GM12892 (cell line): ENCODE data around the gene CAMTA1.

Experiments used
- DNase-seq: peaks from one replicate; pipeline ENCODE4 v3.0.0; 2011; ENCODE audit not compliant: insufficient read length
- FAIRE-seq: peaks from 2 replicates; lab custom pipeline; 2011; peaks lifted over from hg19 to GRCh38; lab: Jason Lieb, UNC
- POLR2A ChIP-seq: IDR thresholded peaks from 2 replicates; pipeline ENCODE4 v1.6.1; 2011; ENCODE audit warnings: low read depth, low read length, control low read depth
- POLR2AphosphoS5 ChIP-seq: IDR thresholded peaks from 2 replicates; pipeline ENCODE4 v1.6.1; 2011; ENCODE audit warnings: low read depth, low read length, control low read depth
- TAF1 ChIP-seq: IDR thresholded peaks from 2 replicates; pipeline ENCODE4 v1.6.1; 2011; ENCODE audit warnings: low read depth, mild to moderate bottlenecking, control low read depth, low read length, borderline replicate concordance

The CAMTA1 gene

DNA sequence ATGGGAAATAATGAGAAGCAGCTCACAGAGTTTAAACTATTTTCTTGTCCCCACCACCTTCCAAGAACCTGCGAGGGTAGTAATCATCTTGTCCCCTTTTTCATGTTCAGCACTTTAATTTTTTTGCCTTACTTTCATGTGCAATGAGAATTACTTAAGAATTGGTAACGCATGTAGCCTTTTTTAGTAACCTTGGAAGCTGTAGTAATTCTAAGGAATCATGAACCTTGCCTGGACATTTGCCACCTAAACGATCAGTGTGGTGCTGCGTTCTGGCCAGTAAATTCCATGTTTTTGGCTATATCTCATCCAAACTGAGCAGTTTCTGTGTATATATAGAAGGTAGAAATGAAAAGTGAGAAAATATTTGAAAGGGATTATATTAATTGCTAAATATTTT lies 981.9 kb downstream of the CAMTA1 start:
- TF ChIP-seq POLR2A (no peak), POLR2AphosphoS5 (no peak), TAF1 (no peak)
- DNase-seq = no peak
- FAIRE-seq = no peak

DNA sequence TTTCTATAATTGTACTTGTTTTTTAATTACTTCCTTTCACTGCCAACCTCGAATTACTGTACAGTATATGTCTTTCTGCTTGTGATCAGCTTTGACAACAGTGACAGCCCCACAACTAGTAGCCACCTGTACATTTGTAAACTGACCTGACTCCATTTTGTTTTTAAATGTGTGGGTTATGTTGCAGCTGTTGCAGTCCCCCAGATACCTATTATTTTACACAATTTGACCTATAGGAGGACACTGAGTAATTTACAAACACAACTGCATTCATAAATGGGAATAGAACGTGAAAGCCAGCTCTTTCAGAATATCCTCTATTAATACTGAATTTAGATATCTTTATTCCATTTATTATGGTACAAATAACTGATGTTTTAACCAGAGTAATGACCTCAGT lies 983.3 kb downstream of the CAMTA1 start:
- TF ChIP-seq POLR2A (no peak), TAF1 (no peak), POLR2AphosphoS5 (no peak)
- DNase-seq = no peak
- no peak for FAIRE-seq

DNA sequence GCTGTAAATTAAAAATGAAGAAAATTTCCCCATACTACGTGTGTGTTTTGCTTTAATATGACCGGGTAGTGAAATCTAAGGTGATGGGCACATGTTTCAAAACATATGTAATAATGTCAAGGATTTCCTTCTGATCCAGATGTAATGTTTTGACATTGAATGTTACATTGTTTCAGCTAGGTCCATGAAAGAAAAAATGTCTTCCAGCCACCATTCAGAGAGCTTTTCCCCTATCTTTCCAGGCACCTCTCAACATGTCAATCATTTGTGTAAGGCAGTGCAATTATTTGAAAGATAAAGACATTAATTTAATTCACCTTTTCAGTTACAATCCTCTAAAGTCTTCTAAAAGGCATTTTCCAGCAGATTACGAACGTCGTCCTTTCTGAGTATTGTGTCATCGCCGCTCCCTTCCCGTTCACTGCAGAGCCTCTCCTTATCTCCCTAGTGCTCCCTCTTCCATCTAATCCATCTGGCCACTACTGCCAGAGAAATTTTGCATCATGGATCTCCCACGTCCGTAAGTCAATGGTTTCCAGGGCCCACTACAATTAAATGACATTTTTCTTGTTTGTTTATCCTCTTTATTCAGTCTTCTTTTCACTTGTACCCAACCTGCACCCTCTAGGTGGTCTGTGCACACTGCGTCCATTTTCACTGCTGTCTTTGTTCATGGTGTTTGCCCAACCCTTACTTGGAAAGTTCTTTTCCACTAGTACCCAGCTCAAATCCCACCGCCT lies 984.6 kb downstream of the CAMTA1 start:
- TF ChIP-seq TAF1 (no peak), POLR2AphosphoS5 (no peak), POLR2A (no peak)
- DNase-seq = no peak
- FAIRE-seq = no peak

GRCh38 chr1:7770669-7770996 lies 985.4 kb downstream of the CAMTA1 start:
- no peak for FAIRE-seq
- TF ChIP-seq TAF1 (no peak), POLR2AphosphoS5 (no peak), POLR2A (no peak)
- DNase-seq = no peak

DNA sequence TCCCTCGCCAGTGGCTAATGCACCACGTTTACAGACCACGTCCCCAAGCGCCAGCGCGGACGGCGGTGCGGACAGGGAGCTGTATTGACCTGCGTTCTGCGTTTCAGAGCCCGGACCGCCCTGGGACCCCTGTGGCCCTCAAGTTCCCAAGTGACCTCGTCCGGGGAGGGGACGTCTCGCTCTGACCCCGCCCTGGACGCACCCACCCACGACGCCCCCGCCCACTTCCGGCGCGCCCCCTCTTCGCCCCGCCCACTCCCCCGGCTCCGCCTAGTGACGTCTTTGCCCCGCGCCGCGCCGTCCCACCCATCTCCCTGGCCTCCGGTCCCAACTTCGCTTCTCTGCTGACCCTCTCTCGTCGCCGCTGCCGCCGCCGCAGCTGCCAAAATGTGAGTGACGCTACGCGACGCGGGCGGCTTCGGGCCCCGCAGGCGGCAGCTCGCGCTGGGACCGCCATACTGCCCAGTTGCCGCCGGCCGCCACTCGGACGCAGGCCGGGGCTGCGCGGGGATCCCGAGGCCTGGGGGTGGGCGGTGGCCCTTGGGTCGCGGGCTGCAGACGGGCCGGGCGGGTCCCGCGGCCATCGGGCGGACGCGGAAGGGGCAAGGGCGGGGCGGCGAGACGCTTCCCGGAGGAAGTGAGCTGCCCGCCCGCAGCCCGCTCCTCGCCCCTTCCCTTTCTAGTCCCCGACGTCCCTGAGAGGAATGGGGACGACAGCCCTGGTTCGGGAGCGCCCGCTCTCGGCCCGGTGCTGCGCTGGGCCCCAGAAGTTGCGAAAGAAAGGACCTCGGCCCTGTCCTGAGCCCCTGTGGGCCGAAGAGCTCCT lies 986.0 kb downstream of the CAMTA1 start, which contains the start of gene VAMP3:
Gene VAMP3 (plus strand): TSS at position 300 of the 826 bp plus-strand sequence. CDS start 88 bp downstream, at position 388.
- no peak for TF ChIP-seq POLR2AphosphoS5
- TF ChIP-seq TAF1 = no peak
- peak; percentile 59; the same call in 1 of the 2 replicates for TF ChIP-seq POLR2A
- peak; percentile 91 for DNase-seq
- peak; percentile 98 for FAIRE-seq

GRCh38 chr1:7771823-7772299 lies 986.6 kb downstream of the CAMTA1 start:
- FAIRE-seq = no peak
- no peak for DNase-seq
- TF ChIP-seq POLR2AphosphoS5 = no peak
- no peak for TF ChIP-seq TAF1
- no peak for TF ChIP-seq POLR2A

DNA sequence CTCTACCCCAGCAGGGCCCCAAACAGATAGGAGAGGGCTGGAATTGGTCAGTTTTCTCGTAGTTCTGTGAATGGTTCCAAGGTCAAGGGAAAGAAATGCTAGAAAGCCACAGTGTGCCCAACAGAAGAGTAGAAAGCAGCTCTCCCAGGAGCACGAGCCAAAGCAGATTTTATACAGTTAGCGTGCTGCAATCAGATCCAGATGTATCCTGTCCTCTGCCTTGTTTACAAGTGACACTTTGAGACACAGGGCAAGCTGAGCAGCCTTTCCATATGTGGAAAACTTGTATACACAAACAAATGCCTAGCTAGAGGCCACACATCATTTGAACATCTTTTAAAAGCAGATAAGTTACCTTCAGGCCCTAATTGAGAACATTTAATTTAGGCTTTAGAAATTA lies 992.3 kb downstream of the CAMTA1 start:
- FAIRE-seq = no peak

GRCh38 chr1:7778133-7778628 lies 992.9 kb downstream of the CAMTA1 start:
- FAIRE-seq (no peak), DNase-seq (no peak)
- TF ChIP-seq POLR2A (no peak), POLR2AphosphoS5 (no peak), TAF1 (no peak)

More for the DNA sequence above, 992.3 kb downstream of the CAMTA1 start:
- DNase-seq = no peak
- TF ChIP-seq POLR2AphosphoS5 = no peak

- DNase-seq (no peak), FAIRE-seq (no peak)
- TF ChIP-seq TAF1 = no peak
- TF ChIP-seq POLR2AphosphoS5 = no peak
- no peak for TF ChIP-seq POLR2A
Measured at GRCh38 chr1:7780976-7781375, 995.7 kb downstream of the CAMTA1 start.

GRCh38 chr1:7781501-7781900 lies 996.2 kb downstream of the CAMTA1 start:
- no peak for FAIRE-seq
- TF ChIP-seq TAF1 (no peak), POLR2A (no peak), POLR2AphosphoS5 (no peak)

DNA sequence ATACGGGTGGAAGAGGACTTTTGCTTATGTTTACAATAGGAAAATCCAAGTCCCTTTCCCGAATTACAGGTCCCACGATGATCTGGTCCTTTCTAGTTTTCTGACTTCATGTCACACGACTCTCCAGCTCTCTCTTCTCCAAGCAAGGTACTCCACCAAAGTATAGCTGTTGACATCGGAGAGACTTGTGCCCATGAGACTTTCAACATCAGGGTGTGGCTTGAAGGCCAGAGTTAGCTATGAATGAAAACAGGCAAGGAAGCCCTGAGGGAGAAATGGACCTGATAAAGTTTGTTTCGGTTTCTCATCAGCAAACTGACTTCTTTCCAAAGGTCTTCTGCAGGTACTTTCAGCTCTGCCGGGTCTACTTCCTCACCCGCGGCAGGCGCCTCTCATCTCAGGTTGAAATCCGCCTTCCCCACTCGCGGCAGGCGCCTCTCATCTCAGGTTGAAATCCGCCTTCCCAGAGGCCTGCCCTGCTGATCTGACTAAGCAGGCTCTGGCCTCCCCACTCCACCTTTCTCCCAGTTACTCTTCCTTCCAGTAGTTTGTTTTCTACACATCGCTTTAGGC lies 996.8 kb downstream of the CAMTA1 start:
- FAIRE-seq = no peak
- TF ChIP-seq POLR2AphosphoS5 = no peak; the same call in 1 of the 2 replicates
- TF ChIP-seq POLR2A = no peak
- TF ChIP-seq TAF1 = no peak
- no peak for DNase-seq

More at GRCh38 chr1:7781501-7781900, 996.2 kb downstream of the CAMTA1 start:
- DNase-seq = no peak
